ENCODE results near the gene SLC15A2. TPM values are rescaled to one million over a fixed set of nuclear protein-coding genes. Genes with fewer than 3 reads are reported as not detected.

SLC15A2 gene
- total and polyA plus RNA-seq, 9 of the 15 experiments (the other 6 are each of a cell fraction or from before 2014, with no cell fraction given): 0.05 to 0.53 (median 0.25) TPM; not detected in 1

DNA sequence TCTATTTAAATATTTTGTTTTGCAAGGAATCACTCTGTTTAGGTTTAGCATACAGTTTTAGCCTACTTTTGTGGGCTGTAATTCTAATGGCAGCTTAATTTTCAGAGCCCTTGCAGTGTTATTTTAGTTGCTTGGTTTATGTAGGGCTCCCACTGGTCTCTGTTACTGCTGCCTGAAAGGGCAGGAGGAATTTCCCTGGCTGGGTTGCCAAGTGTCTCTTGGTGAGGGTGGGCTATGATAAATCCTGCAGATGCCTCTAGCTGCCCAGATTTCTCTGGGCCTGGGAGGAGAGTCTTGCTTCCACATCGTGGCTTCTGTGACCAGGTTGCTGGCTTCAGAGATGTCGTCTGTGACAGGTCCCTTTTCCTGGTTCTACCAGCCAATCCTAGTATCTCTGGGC, 91.6 kb downstream of the SLC15A2 start:
- Histone ChIP-seq H3K9ac (ENCODE audit: insufficient read depth in 1 of 2, low read depth in 2 of 2, low read length in 2 of 2) (no peak overlapping the region), H3K36me3 (ENCODE audit: control insufficient read depth, insufficient read depth, low read length) (no peaks in the 10 kb centered on the region), H3K9me1 (ENCODE audit: control insufficient read depth, insufficient read depth, low read length) (no peaks in the 10 kb centered on the region), H3K4me2 (ENCODE audit: insufficient read depth, low read length) (no peak overlapping the region), H3K27me3 (ENCODE audit: control insufficient read depth in 2 of 2, insufficient read depth in 2 of 2, low read length in 2 of 2) (no peaks in the 10 kb centered on the region), H3K9me3 (replicated peaks; ENCODE audit: control insufficient read depth, insufficient read depth, low read depth, low read length) (no peaks in the 10 kb centered on the region), H3K4me1 (replicated peaks in 1 of 2; ENCODE audit: control insufficient read depth in 2 of 2, insufficient read depth in 2 of 2, low read length in 2 of 2) (no peaks in the 10 kb centered on the region), H3K27ac (ENCODE audit: extremely low read depth, low read depth, low read length) (no peak overlapping the region), H2AFZ (ENCODE audit: low read depth, low read length) (no peak overlapping the region), H4K20me1 (replicated peaks; ENCODE audit: control insufficient read depth, insufficient read depth, low read length) (no peaks in the 10 kb centered on the region), H3K79me2 (ENCODE audit: control insufficient read depth, insufficient read depth, low read length) (no peaks in the 10 kb centered on the region), H3K4me3 (no peak overlapping the region)
- ChIA-PET CTCF (ENCODE audit: low intra/inter-chr PET ratio) (no interaction called here), POLR2A (no interaction called here)
- no TSS peak for BruUV-seq (replicated peaks)
- intact Hi-C loops (cut with micrococcal nuclease): no loop called here
- no peak for DNase-seq (ENCODE audit: extremely low read depth in 1 of 4, low spot score in 3 of 4)
- FAIRE-seq: no peak
- in situ Hi-C loops (cut with MboI): no loop called here
- no peak for TF ChIP-seq ZNF41 (CRISPR knock-in tag; conservative IDR thresholded peaks at IDR 0.05)
- TF ChIP-seq NR2C1 (IDR thresholded peaks at IDR 0.05): no peak
- TF ChIP-seq NR2C1 (tag; IDR thresholded peaks at IDR 0.05): no peak
- no peak for TF ChIP-seq NR1H2 (CRISPR knock-in tag; IDR thresholded peaks at IDR 0.05)
- TF ChIP-seq MAZ (CRISPR knock-in tag; conservative IDR thresholded peaks at IDR 0.05 in 1 of 2, IDR thresholded peaks at IDR 0.05 in 1 of 2): no peak
- no peak for TF ChIP-seq CREM (IDR thresholded peaks at IDR 0.05; ENCODE audit: low read depth)
- no peak for TF ChIP-seq NCOA1 (IDR thresholded peaks at IDR 0.05; ENCODE audit: low read depth)
- TF ChIP-seq HDGF (IDR thresholded peaks at IDR 0.05): no peak
- TF ChIP-seq MIER1 (IDR thresholded peaks at IDR 0.05; ENCODE audit: low read depth): no peak
- no peak for TF ChIP-seq PCBP1 (IDR thresholded peaks at IDR 0.05; ENCODE audit: low read depth, low read length, poor library complexity, severe bottlenecking)
- no peak for TF ChIP-seq GATA2 (CRISPR knock-in tag; IDR thresholded peaks at IDR 0.05)
- no peak for TF ChIP-seq U2AF2 (optimal IDR thresholded peaks at IDR 0.05; ENCODE audit: low read depth, low read length)
- no peak for TF ChIP-seq ZNF695 (CRISPR knock-in tag; IDR thresholded peaks at IDR 0.05)
- TF ChIP-seq SNRNP70 (optimal IDR thresholded peaks at IDR 0.05; ENCODE audit: low read depth, low read length): no peak
- no peak for ATAC-seq
- 0% methylated on average over 2 of the region's 2 CpGs for WGBS (ENCODE audit: insufficient coverage, low coverage, missing lambda C conversion rate)

Data from K562 (cell line).